H1 (cell line): ENCODE measurements around the gene ADCY2. TPM values are rescaled to one million over a fixed set of nuclear protein-coding genes. Genes with fewer than 3 reads are reported as not detected.

Source experiments
- CTCF ChIA-PET: fragments of 300-600 bp; sonication (Branson Sonifier 250); formaldehyde crosslinking; loops from one replicate; lab custom pipeline; 2021; ENCODE audit not compliant: partially characterized antibody; lab: Charles Lee
- POLR2A ChIA-PET: fragments of 300-600 bp; sonication (Branson Sonifier 250); formaldehyde crosslinking; loops from one replicate; lab custom pipeline; 2021; ENCODE audit warnings: inconsistent platforms; ENCODE audit not compliant: partially characterized antibody; lab: Charles Lee
- DNase-seq, 2 experiments: peaks; one replicate each; pipeline versions ENCODE4 v3.0.0 to v3.0.0-alpha.2; 2010 to 2022; ENCODE audit warnings: low spot score in 2 of 2, low read depth in 1 of 2, mixed read lengths in 1 of 2
- FAIRE-seq: peaks from 2 replicates; lab custom pipeline; 2011; peaks lifted over from hg19 to GRCh38; lab: Jason Lieb, UNC
- H2AFZ ChIP-seq: 2 replicates; pipeline ENCODE4 v1.8.1; 2012; ENCODE audit warnings: low read length, inconsistent platforms
- H2AK5ac ChIP-seq: 2 replicates; pipeline ENCODE4 v1.6.1; 2013; ENCODE audit warnings: low read depth, low read length
- H2BK120ac ChIP-seq: replicated peaks from 2 replicates; pipeline ENCODE3; 2013; ENCODE audit warnings: low read depth, low read length, inconsistent platforms
- H2BK12ac ChIP-seq: 2 replicates; pipeline ENCODE4 v1.6.1; 2013; ENCODE audit warnings: low read depth, low read length
- H2BK15ac ChIP-seq: 2 replicates; pipeline ENCODE4 v1.6.1; 2013; ENCODE audit warnings: low read length
- H2BK20ac ChIP-seq: 2 replicates; pipeline ENCODE4 v1.6.1; 2013; ENCODE audit warnings: low read length
- H2BK5ac ChIP-seq: 2 replicates; pipeline ENCODE4 v1.6.1; 2013; ENCODE audit warnings: low read depth, low read length
- H3K14ac ChIP-seq: 2 replicates; pipeline ENCODE4 v1.6.1; 2013; ENCODE audit warnings: inconsistent platforms; ENCODE audit not compliant: insufficient read length
- H3K18ac ChIP-seq: 2 replicates; pipeline ENCODE4 v1.6.1; 2013; ENCODE audit warnings: low read length; ENCODE audit errors: extremely low read depth
- H3K23ac ChIP-seq: 2 replicates; pipeline ENCODE4 v1.6.1; 2013; ENCODE audit warnings: inconsistent platforms; ENCODE audit not compliant: insufficient read length
- H3K23me2 ChIP-seq: 2 replicates; pipeline ENCODE4 v1.6.1; 2013; ENCODE audit warnings: low read depth, low read length
- H3K27ac ChIP-seq: 2 replicates; pipeline ENCODE4 v1.6.1; 2011; ENCODE audit warnings: low read depth, low read length, inconsistent platforms
- H3K27me3 ChIP-seq, 4 experiments: replicated peaks in 1 of 4; 1 replicate in 1 of 4; 2 replicates in 3 of 4; pipeline versions ENCODE4 v1.6.1 to v1.8.1; 2011 to 2013; ENCODE audit warnings: low read length in 3 of 4, mild to moderate bottlenecking in 3 of 4, inconsistent platforms in 2 of 4, mixed read lengths in 2 of 4, moderate library complexity in 1 of 4; ENCODE audit not compliant: control insufficient read depth in 3 of 4, insufficient read depth in 3 of 4; ENCODE audit errors: extremely low read depth in 1 of 4
- H3K36me3 ChIP-seq, 4 experiments: 2 replicates each; pipeline versions ENCODE4 v1.6.1 to v1.8.1; 2011 to 2013; ENCODE audit warnings: mild to moderate bottlenecking in 4 of 4, low read length in 3 of 4, moderate library complexity in 2 of 4, control low read depth in 1 of 4, inconsistent platforms in 1 of 4; ENCODE audit not compliant: insufficient read depth in 4 of 4, control insufficient read depth in 2 of 4
- H3K4ac ChIP-seq: replicated peaks from 2 replicates; pipeline ENCODE3; 2013; ENCODE audit warnings: low read length, low read depth, mixed read lengths, inconsistent platforms; ENCODE audit not compliant: insufficient read length
- H3K4me1 ChIP-seq, 4 experiments: replicated peaks in 1 of 4; 1 replicate in 1 of 4; 2 replicates in 3 of 4; pipeline versions ENCODE4 v1.6.1 to v1.8.1; 2011 to 2013; ENCODE audit warnings: low read length in 3 of 4, inconsistent platforms in 2 of 4, mixed read lengths in 1 of 4; ENCODE audit not compliant: insufficient read depth in 4 of 4, control insufficient read depth in 3 of 4
- H3K4me2 ChIP-seq, 2 experiments: 2 replicates each; pipeline versions ENCODE4 v1.6.1 to v1.8.1; 2011 to 2013; ENCODE audit warnings: low read depth in 2 of 2, low read length in 2 of 2, control low read depth in 1 of 2, inconsistent platforms in 1 of 2, mild to moderate bottlenecking in 1 of 2; ENCODE audit not compliant: insufficient read depth in 1 of 2
- H3K4me3 ChIP-seq, 4 experiments: fragments of 200-600, 300-600 bp in 1 of 4; sonication (generic), shearing (Covaris generic), sonication (Bioruptor Twin) in 1 of 4; 2 replicates each; pipeline versions ENCODE4 v1.5.1 to v1.8.1; 2011 to 2016; ENCODE audit warnings: low read length in 4 of 4, low read depth in 3 of 4, control low read depth in 2 of 4, inconsistent platforms in 2 of 4, mild to moderate bottlenecking in 2 of 4, mixed read lengths in 1 of 4, moderate library complexity in 1 of 4; ENCODE audit not compliant: insufficient read depth in 2 of 4; ENCODE audit errors: extremely low read depth in 1 of 4
- H3K56ac ChIP-seq: replicated peaks from 2 replicates; pipeline ENCODE3; 2013; ENCODE audit warnings: low read depth, mild to moderate bottlenecking, mixed read lengths, low read length, inconsistent platforms; ENCODE audit not compliant: insufficient read length
- H3K79me1 ChIP-seq: 2 replicates; pipeline ENCODE4 v1.6.1; 2013; ENCODE audit warnings: low read depth, low read length, control low read depth
- H3K79me2 ChIP-seq, 2 experiments: 2 replicates each; pipeline versions ENCODE4 v1.6.1 to v1.8.1; 2012 to 2013; ENCODE audit warnings: low read length in 2 of 2, mild to moderate bottlenecking in 2 of 2, inconsistent platforms in 1 of 2; ENCODE audit not compliant: insufficient read depth in 2 of 2, control insufficient read depth in 1 of 2
- H3K9ac ChIP-seq, 4 experiments: replicated peaks in 1 of 4; 1 replicate in 1 of 4; 2 replicates in 3 of 4; pipeline versions ENCODE4 v1.6.1 to v1.8.1; 2011 to 2013; ENCODE audit warnings: low read depth in 3 of 4, low read length in 3 of 4, control low read depth in 2 of 4, mild to moderate bottlenecking in 2 of 4, moderate library complexity in 2 of 4, inconsistent platforms in 1 of 4; ENCODE audit errors: extremely low read depth in 1 of 4
- H3K9me3 ChIP-seq, 2 experiments: 2 replicates each; pipeline versions ENCODE4 v1.6.1 to v1.8.1; 2012 to 2013; ENCODE audit warnings: mild to moderate bottlenecking in 2 of 2, moderate library complexity in 2 of 2, control low read depth in 1 of 2, inconsistent platforms in 1 of 2, low read depth in 1 of 2, low read length in 1 of 2, mixed read lengths in 1 of 2; ENCODE audit not compliant: insufficient read depth in 2 of 2
- H4K20me1 ChIP-seq, 2 experiments: replicated peaks in 1 of 2; 2 replicates each; pipeline versions ENCODE3 to v1.8.1; 2011 to 2013; ENCODE audit warnings: inconsistent platforms in 2 of 2, low read length in 2 of 2, mild to moderate bottlenecking in 1 of 2; ENCODE audit not compliant: insufficient read depth in 2 of 2, control insufficient read depth in 1 of 2
- H4K5ac ChIP-seq: 2 replicates; pipeline ENCODE4 v1.6.1; 2013; ENCODE audit warnings: low read length, low read depth, mixed read lengths, inconsistent platforms; ENCODE audit not compliant: insufficient read length
- H4K8ac ChIP-seq: 2 replicates; pipeline ENCODE4 v1.8.0; 2013; ENCODE audit warnings: mild to moderate bottlenecking, moderate library complexity, low read length, inconsistent platforms; ENCODE audit not compliant: insufficient read depth; ENCODE audit errors: extremely low read depth
- H4K91ac ChIP-seq: replicated peaks from 2 replicates; pipeline ENCODE3; 2013; ENCODE audit warnings: low read length, mixed read lengths, inconsistent platforms; ENCODE audit not compliant: insufficient read length
- CTCF ChIP-seq, 3 experiments: IDR thresholded peaks; 1 replicate in 2 of 3; 2 replicates in 1 of 3; pipeline versions ENCODE4 v1.5.1 to v1.6.1; 2011; ENCODE audit warnings: low read length in 3 of 3, mild to moderate bottlenecking in 3 of 3, inconsistent platforms in 2 of 3, low read depth in 1 of 3, moderate library complexity in 1 of 3; ENCODE audit not compliant: insufficient read depth in 1 of 3; ENCODE audit errors: control extremely low read depth in 1 of 3
- NANOG ChIP-seq: IDR thresholded peaks from 2 replicates; pipeline ENCODE4 v1.6.1; 2011; ENCODE audit warnings: low read length, low read depth, mild to moderate bottlenecking, inconsistent platforms; ENCODE audit not compliant: insufficient read depth, poor library complexity, severe bottlenecking
- TBP ChIP-seq: IDR thresholded peaks from 2 replicates; pipeline ENCODE4 v1.6.1; 2011; ENCODE audit warnings: low read depth, low read length, improper control_type of control experiment
- WGBS, 2 experiments: shearing (Covaris generic) in 1 of 2; methylation state at CpG; one replicate each; pipeline versions ENCODE4 v1.1.6 to v1.1.7; 2013 to 2015; ENCODE audit warnings: low lambda C conversion rate in 2 of 2, mixed read lengths in 2 of 2, inconsistent platforms in 1 of 2, low coverage in 1 of 2, missing lambda C conversion rate in 1 of 2; ENCODE audit not compliant: insufficient replicate concordance in 2 of 2, insufficient coverage in 1 of 2, insufficient read length in 1 of 2; ENCODE audit errors: extremely low coverage in 1 of 2, missing lambda C conversion rate in 1 of 2; 5-methylcytosine and 5-hydroxymethylcytosine counted together
- polyA plus RNA-seq, 7 experiments: library from polyadenylated mRNA; depleted of rRNA in 3 of 7; stranded (reverse) in 5 of 7; unstranded in 2 of 7; fragments of >200 nt in 5 of 7; fragments of 200-250 nt in 2 of 7; gene quantifications; 1 replicate in 5 of 7; 2 replicates in 1 of 7; 4 replicates in 1 of 7; pipeline versions ENCODE4 v1.2.1 to v1.2.3, GENCODE V29; 2011 to 2013; ENCODE audit warnings: missing spikeins in 2 of 7, mixed read lengths in 2 of 7
- total RNA-seq: library from RNA; stranded (reverse); fragmentation: NEBNext Ultra II Directional; extraction: Animal tissue kit (Norgen Biotek cat#: 25700); gene quantifications from 2 replicates; pipeline ENCODE4 v1.2.1, GENCODE V29; 2021

The ADCY2 gene
- total and polyA plus RNA-seq, 2 of the 8 experiments (the other 6 are each of a cell fraction or from before 2014, with no cell fraction given), result 35.8 to 122 TPM

- H4K5ac ChIP-seq, result no peak overlapping the region
- H3K9me3 ChIP-seq, result no peaks in the 10 kb centered on the region
- H3K9ac ChIP-seq, result no peak overlapping the region
- ChIA-PET POLR2A (interaction anchor here (1.2 kb wide), 1 partner anchor 69 kb away, joined by 3 read pairs; no protein-coding TSS in a partner anchor), CTCF (interaction anchor here (0.6 to 9.2 kb wide), 27 partner anchors 8 to 1262 kb away, joined by 3 to 61 read pairs (median 3); no protein-coding TSS in a partner anchor)
- no peaks in the 10 kb centered on the region for H3K27me3 ChIP-seq
- WGBS, 2 experiments, result 83% methylated on average over 6 of the region's 6 CpGs; no CpG with 5 or more reads in 1 of the 2 experiments
- H3K36me3 ChIP-seq, result peaks cover 0 to 18% (median 1%) of the 10 kb centered on the region in 4 experiments; a peak in 2 of 8 replicates
- H2BK15ac ChIP-seq, result no peak overlapping the region
- H2BK12ac ChIP-seq, result no peak overlapping the region
- no peak overlapping the region for H2BK120ac ChIP-seq
- H3K27ac ChIP-seq, result no peak overlapping the region
- no peaks in the 10 kb centered on the region for H3K23me2 ChIP-seq
- H3K79me1 ChIP-seq, result no peaks in the 10 kb centered on the region
- no peak overlapping the region for H3K14ac ChIP-seq
- H4K8ac ChIP-seq, result no peak overlapping the region
- no peak overlapping the region for H3K56ac ChIP-seq
- no peak overlapping the region for H4K91ac ChIP-seq
- H3K18ac ChIP-seq, result no peak overlapping the region
- H3K79me2 ChIP-seq, result no peaks in the 10 kb centered on the region
- no peak overlapping the region for H3K23ac ChIP-seq
- no peak overlapping the region for H3K4me2 ChIP-seq
- H2AFZ ChIP-seq, result no peak overlapping the region
- FAIRE-seq (no peak), DNase-seq (no peak)
- H3K4me1 ChIP-seq, result no peaks in the 10 kb centered on the region
- no peak overlapping the region for H3K4me3 ChIP-seq
- H2BK5ac ChIP-seq, result no peak overlapping the region
- H4K20me1 ChIP-seq, result no peaks in the 10 kb centered on the region
- no peak overlapping the region for H2BK20ac ChIP-seq
- TF ChIP-seq NANOG (no peak), CTCF (IDR thresholded peaks at IDR 0.05; ENCODE audit: control extremely low read depth in 1 of 3, insufficient read depth in 1 of 3, low read depth in 1 of 3, low read length in 3 of 3) (no peak), TBP (no peak)
- H3K4ac ChIP-seq, result no peak overlapping the region
- H2AK5ac ChIP-seq, result no peak overlapping the region
Observed at GRCh38 chr5:7754490-7754889, 358.6 kb downstream of the ADCY2 start.
